ENCODE data around the gene CARMIL1.

GRCh38 chr6:25350573-25350972, 71.4 kb downstream of the CARMIL1 start:
- TF ChIP-seq CTCF (conservative IDR thresholded peaks at IDR 0.05; ENCODE audit: low read length) (peak; percentile 41), EZH2phosphoT487 (IDR thresholded peaks at IDR 0.05; ENCODE audit: borderline replicate concordance) (no peak)
